Measurements from ENCODE around the gene CLCNKB.

GRCh38 chr1:16023050-16023653 is 20.4 kb upstream of the CLCNKB start:
- TF ChIP-seq POLR2A (IDR thresholded peaks at IDR 0.05; ENCODE audit: low read depth, low read length) (no peak), CTCF (conservative IDR thresholded peaks at IDR 0.05; ENCODE audit: low read depth, low read length) (no peak), ELK1 (IDR thresholded peaks at IDR 0.05; ENCODE audit: borderline replicate concordance, low read depth, low read length) (no peak), BHLHE40 (IDR thresholded peaks at IDR 0.05; ENCODE audit: low read depth, low read length) (no peak)
